ENCODE results near the gene PCDHGB4.
A peak's percentile ranks its signal among the peaks of the same experiment; 100 is the strongest.
"Not testable (repeated sequence)": the region's sequence is repeated elsewhere in the genome, so short reads cannot be mapped to it uniquely, and the experiment has no call there.

The PCDHGB4 gene

GRCh38 chr5:141366016-141366896, 21.2 kb upstream of the PCDHGB4 start:
- no peak for DNase-seq (ENCODE audit: low read depth, low spot score)

- peak; percentile 60 for DNase-seq (ENCODE audit: low read depth, low spot score)
Measured at GRCh38 chr5:141369994-141370848, 17.3 kb upstream of the PCDHGB4 start, which contains the start of gene PCDHGB3. PCDHGB3 (plus strand) TSS chr5:141370242; CDS start chr5:141370395, 153 bp downstream.

- no peak for DNase-seq (ENCODE audit: low read depth, low spot score)
Measured at GRCh38 chr5:141371572-141372475, 15.7 kb upstream of the PCDHGB4 start.

GRCh38 chr5:141373673-141374317, 13.7 kb upstream of the PCDHGB4 start, which contains the start of gene PCDHGA6:
PCDHGA6 (plus strand) TSS chr5:141373891; CDS start chr5:141374084, 193 bp downstream.
- peak; percentile 36 for DNase-seq (ENCODE audit: low read depth, low spot score)

GRCh38 chr5:141374627-141375026, 12.9 kb upstream of the PCDHGB4 start:
- DNase-seq (ENCODE audit: low read depth, low spot score) = no peak

GRCh38 chr5:141375444-141376155, 11.9 kb upstream of the PCDHGB4 start:
- DNase-seq (ENCODE audit: low read depth, low spot score) = not testable (repeated sequence)

- peak; percentile 51 for DNase-seq (ENCODE audit: low read depth, low spot score)
Measured at GRCh38 chr5:141382469-141383294, 4.8 kb upstream of the PCDHGB4 start, which contains the start of gene PCDHGA7. PCDHGA7 (plus strand) TSS chr5:141382742; CDS start chr5:141382900, 158 bp downstream.

GRCh38 chr5:141383345-141383744, 4.2 kb upstream of the PCDHGB4 start:
- no peak for DNase-seq (ENCODE audit: low read depth, low spot score)

GRCh38 chr5:141384471-141385267, 2.8 kb upstream of the PCDHGB4 start:
- DNase-seq (ENCODE audit: low read depth, low spot score) = no peak

- DNase-seq (ENCODE audit: low read depth, low spot score) = no peak
Measured at GRCh38 chr5:141388661-141389060, 1.2 kb downstream of the PCDHGB4 start.

GRCh38 chr5:141389153-141390042, 1.9 kb downstream of the PCDHGB4 start:
- no peak for DNase-seq (ENCODE audit: low read depth, low spot score)

GRCh38 chr5:141392429-141393198, 5.1 kb downstream of the PCDHGB4 start, which contains the start of gene PCDHGA8:
PCDHGA8 (plus strand) TSS chr5:141392633; CDS start chr5:141392814, 181 bp downstream.
- DNase-seq (ENCODE audit: low read depth, low spot score) = no peak

- DNase-seq (ENCODE audit: low read depth, low spot score) = no peak
Measured at GRCh38 chr5:141393267-141393666, 5.8 kb downstream of the PCDHGB4 start.

GRCh38 chr5:141394401-141395187, 7.1 kb downstream of the PCDHGB4 start:
- DNase-seq (ENCODE audit: low read depth, low spot score) = not testable (repeated sequence)

Measured in astrocyte of the hippocampus (primary cell).